ENCODE data around the gene ALDH1L1.

The ALDH1L1 gene

GRCh38 chr3:126119008-126119675 is 61.2 kb downstream of the ALDH1L1 start:
- no peak for TF ChIP-seq CTCF (IDR thresholded peaks at IDR 0.05)

DNA sequence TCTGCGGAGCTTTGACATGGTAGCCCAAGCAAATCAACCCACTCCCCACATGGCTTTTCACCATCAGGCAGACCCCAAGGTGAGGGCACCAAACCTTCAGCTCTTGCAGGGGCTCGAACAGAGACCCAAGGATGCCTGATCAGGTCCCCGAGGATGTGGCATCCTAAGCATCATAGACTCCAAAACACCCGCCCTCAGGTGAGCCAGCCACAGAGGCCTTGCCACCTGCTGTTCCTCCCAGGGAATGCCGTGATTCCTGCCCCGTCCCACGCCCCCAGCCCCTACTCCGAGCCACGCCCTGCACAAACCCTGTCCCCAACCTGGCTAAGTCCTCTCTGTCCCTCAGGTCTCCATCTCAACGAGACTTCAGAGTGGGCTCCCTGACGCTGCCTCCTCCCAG is 61.8 kb downstream of the ALDH1L1 start:
- no peak for TF ChIP-seq CTCF (IDR thresholded peaks at IDR 0.05)

GRCh38 chr3:126117786-126118185 is 62.6 kb downstream of the ALDH1L1 start:
- TF ChIP-seq CTCF (IDR thresholded peaks at IDR 0.05): no peak

DNA sequence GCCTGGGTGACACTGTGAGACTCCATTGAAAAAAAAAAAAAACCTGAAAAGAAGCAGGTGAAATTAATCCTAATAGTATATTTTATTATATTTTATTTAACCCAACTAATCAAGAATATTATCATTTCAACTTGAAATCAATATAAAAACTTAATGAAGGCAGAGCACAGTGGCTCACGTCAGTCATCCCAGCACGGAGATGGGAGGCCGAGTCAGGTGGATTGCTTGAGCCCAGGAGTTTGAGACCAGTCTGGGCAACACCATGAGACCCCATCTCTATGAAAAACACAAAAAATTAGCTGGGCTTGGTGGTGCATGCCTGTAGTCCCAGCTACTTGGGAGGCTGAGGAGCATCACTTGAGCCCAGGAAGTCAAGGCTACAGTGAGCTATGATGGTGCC is 63.2 kb downstream of the ALDH1L1 start:
- TF ChIP-seq CTCF (IDR thresholded peaks at IDR 0.05): no peak

- no peak for TF ChIP-seq CTCF (IDR thresholded peaks at IDR 0.05)
Observed at GRCh38 chr3:126116526-126116925, 63.9 kb downstream of the ALDH1L1 start.

DNA sequence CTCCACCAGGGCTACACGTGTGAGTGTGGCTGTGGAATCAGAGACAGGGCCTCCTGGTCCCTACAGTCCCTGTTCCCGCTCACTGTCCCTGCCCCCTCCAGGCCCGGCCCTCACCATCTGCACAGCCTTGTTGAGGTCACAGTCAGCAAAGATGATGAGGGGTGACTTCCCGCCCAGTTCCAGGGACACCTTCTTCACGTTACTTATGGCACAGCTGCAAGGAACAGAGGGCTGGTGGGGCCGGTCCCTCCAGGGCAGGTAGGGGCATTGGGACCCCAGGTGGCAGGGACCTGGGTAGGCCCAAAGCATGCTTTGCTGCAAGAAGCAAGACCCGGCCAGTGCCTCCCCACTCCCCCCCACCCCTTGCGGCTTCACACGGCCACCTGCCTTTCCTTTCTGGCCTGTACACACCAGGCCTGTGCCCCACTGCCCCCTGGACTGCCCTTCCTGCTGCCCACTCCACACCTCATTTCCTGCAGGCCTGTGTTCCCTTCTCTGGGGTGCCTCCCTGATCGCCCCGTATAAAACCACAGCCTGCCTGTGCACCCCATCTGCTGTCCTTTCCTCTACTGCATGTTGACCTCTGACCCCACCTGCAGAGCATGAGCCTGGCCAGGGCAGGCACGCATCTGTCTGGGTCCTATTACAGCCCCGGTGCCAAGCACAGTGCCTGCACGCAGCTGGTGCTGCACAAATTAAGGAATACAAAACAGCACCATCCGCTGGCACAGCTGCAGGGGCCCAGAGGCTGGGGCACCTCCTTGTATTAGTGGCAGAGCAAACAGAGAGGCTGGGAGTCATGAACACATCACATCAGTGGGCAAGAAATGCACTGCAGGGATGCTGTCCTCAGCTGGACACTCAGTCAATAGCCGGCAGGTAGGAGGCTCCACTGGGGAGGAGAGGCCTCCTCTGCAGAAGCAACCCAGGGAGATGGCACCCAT is 65.7 kb downstream of the ALDH1L1 start:
- no peak for TF ChIP-seq CTCF (IDR thresholded peaks at IDR 0.05)

DNA sequence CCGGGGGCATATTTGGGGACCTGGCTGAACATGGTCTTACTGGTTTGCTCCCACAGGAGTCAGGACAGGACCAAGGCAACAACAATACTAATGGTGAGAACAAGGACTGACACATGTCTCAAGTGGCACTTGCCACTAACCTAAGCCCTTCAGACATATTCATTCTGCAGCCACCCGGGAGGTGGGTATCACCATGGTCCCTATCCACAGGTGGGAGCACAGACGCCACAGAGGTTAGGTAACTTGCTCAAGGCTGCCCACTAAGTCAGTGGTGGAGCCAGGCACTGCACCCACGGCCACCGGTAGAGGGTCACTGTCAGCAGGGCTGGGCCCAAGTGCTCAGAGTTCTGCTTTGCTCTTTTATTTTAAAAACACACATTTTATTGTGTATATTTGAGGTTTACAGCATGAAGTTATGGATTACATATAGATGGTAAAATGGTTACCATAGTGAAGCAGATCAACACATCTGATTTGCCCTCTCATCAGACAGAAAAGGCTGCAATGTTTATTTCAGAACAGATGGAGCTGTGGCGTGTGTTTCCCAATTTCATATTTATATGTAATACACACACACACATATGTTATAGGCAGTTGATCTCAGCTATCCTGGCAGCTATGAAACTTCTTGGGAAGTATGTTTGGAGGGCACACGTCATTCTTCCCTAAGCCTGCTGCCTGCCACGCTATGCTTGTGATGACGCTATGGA is 66.5 kb downstream of the ALDH1L1 start:
- no peak for TF ChIP-seq CTCF (IDR thresholded peaks at IDR 0.05)

Data from LNCAP (cell line).